Measurements from ENCODE around the gene SEMA3B.

Gene SEMA3B

DNA sequence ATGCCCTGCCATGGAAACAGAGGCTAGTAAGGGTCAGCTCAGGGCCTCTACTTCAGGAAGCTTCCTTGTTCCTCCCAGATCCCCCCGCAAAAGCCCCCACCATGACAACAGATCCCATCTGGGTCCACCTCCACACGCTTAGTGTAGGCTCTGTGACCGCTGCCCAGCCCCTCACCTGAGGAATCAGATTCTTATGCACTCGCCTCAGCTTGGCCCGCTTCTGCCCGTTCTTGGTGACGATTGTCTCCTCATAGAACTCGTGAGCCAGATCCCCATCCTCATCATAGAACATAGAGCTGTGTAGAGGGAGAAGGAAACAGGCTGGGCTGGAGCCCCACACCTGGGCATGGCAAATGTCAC, 57.2 kb downstream of the SEMA3B start:
- H3K9ac ChIP-seq (ENCODE audit: low read depth in 1 of 2, low read length in 2 of 2), result no peak overlapping the region
- H3K27ac ChIP-seq (ENCODE audit: low read depth, low read length), result no peak overlapping the region

DNA sequence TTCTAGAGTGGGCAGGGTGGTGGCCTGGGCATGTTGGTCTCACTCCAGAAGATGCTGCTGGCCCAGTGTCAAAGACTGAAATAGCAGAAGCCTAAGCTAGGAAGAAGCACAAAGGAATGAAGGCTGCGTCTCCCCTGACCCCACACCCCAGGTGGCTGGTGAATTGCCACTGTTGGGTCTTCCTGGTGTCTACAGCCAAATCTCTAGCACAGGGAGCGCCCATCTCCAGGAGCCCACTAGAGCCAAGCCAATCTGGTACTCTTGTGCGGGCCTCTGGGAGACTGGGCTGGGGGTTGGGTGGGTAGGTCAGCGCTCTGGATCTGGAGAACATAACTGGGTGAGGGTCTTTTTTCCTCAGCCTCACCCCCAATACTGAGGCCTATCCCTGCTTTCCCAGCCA, 58.2 kb downstream of the SEMA3B start:
- no peaks in the 10 kb centered on the region for H3K9me3 ChIP-seq (ENCODE audit: control insufficient read depth in 1 of 2, low read length in 2 of 2)
- no peaks in the 10 kb centered on the region for H3K27me3 ChIP-seq (ENCODE audit: control insufficient read depth in 1 of 2, insufficient read depth in 2 of 2, low read length in 2 of 2)
- H3K36me3 ChIP-seq (ENCODE audit: control insufficient read depth in 1 of 2, insufficient read depth in 2 of 2, low read length in 2 of 2), result peaks cover 28 to 42% of the 10 kb centered on the region in 2 donors
- no peak overlapping the region for H3K27ac ChIP-seq (ENCODE audit: low read depth, low read length)
- H3K4me3 ChIP-seq (ENCODE audit: low read depth in 1 of 2, low read length in 2 of 2), result peak overlapping the region; percentile 85 to 90
- H3K9ac ChIP-seq (ENCODE audit: low read depth in 1 of 2, low read length in 2 of 2), result peak overlapping the region; percentile 91
- H3K4me1 ChIP-seq (ENCODE audit: control insufficient read depth in 1 of 2, insufficient read depth in 2 of 2, low read length in 2 of 2), result peaks cover 24 to 48% of the 10 kb centered on the region in 2 donors

More for the DNA sequence above, 57.2 kb downstream of the SEMA3B start:
- no peaks in the 10 kb centered on the region for H3K27me3 ChIP-seq (ENCODE audit: control insufficient read depth in 1 of 2, insufficient read depth in 2 of 2, low read length in 2 of 2)
- H3K4me1 ChIP-seq (ENCODE audit: control insufficient read depth in 1 of 2, insufficient read depth in 2 of 2, low read length in 2 of 2), result peaks cover 29 to 52% of the 10 kb centered on the region in 2 donors
- peaks cover 19 to 32% of the 10 kb centered on the region in 2 donors for H3K36me3 ChIP-seq (ENCODE audit: control insufficient read depth in 1 of 2, insufficient read depth in 2 of 2, low read length in 2 of 2)
- H3K4me3 ChIP-seq (ENCODE audit: low read depth in 1 of 2, low read length in 2 of 2), result no peak overlapping the region
- H3K9me3 ChIP-seq (ENCODE audit: control insufficient read depth in 1 of 2, low read length in 2 of 2), result no peaks in the 10 kb centered on the region

Data from duodenal mucosa (tissue), 2 donors.